CD4-positive, CD25-positive, alpha-beta regulatory T cell (primary cell): ENCODE data around the gene RASL10B. TPM values are rescaled to one million over a fixed set of nuclear protein-coding genes. Genes with fewer than 3 reads are reported as not detected.
A peak's percentile ranks its signal among the peaks of the same experiment; 100 is the strongest.

Source experiments
- ATAC-seq, 2 donors: fragments of 150-1000 bp; cut with Tn5 transposase; one replicate each; pipeline ENCODE4 v1.10.0; 2021; ENCODE audit warnings: low read depth in 2 of 2, moderate number of reproducible peaks in 2 of 2, moderate library complexity in 1 of 2
- DNase-seq, 3 donors: peaks; one replicate each; pipeline versions ENCODE4 v3.0.0 to v3.0.0-alpha.2; 2012 to 2022; ENCODE audit warnings: mixed read lengths in 1 of 3
- H3K27ac ChIP-seq: one replicate; pipeline ENCODE4 v1.7.0; 2013; ENCODE audit warnings: mild to moderate bottlenecking, low read length; ENCODE audit not compliant: insufficient read depth, poor library complexity, severe bottlenecking
- H3K27me3 ChIP-seq: one replicate; pipeline ENCODE4 v1.7.0; 2013; ENCODE audit warnings: low read length; ENCODE audit not compliant: control insufficient read depth, insufficient read depth
- H3K36me3 ChIP-seq: one replicate; pipeline ENCODE4 v1.7.0; 2013; ENCODE audit warnings: mild to moderate bottlenecking, low read length, moderate library complexity; ENCODE audit not compliant: control insufficient read depth, insufficient read depth
- H3K4me1 ChIP-seq: 2 replicates; pipeline ENCODE4 v1.7.0; 2013; ENCODE audit warnings: mild to moderate bottlenecking, low read length; ENCODE audit not compliant: insufficient read depth, control insufficient read depth, poor library complexity, severe bottlenecking
- H3K4me3 ChIP-seq: one replicate; pipeline ENCODE4 v1.7.0; 2013; ENCODE audit warnings: low read depth, mild to moderate bottlenecking, low read length, moderate library complexity
- H3K9me3 ChIP-seq, 2 experiments: 1 replicate in 1 of 2; 2 replicates in 1 of 2; pipeline ENCODE4 v1.7.0; 2013; ENCODE audit warnings: low read length in 2 of 2, mild to moderate bottlenecking in 1 of 2, moderate library complexity in 1 of 2; ENCODE audit not compliant: control insufficient read depth in 2 of 2
- H3K27ac Mint-ChIP-seq, 3 donors: one replicate each; pipeline ENCODE4 v1.8.0; 2020 to 2022; ENCODE audit warnings: mild to moderate bottlenecking in 3 of 3, mixed read lengths in 3 of 3, moderate library complexity in 2 of 3
- H3K27me3 Mint-ChIP-seq: one replicate; pipeline ENCODE4 v1.8.0; 2022; ENCODE audit warnings: mild to moderate bottlenecking, mixed read lengths
- H3K36me3 Mint-ChIP-seq: one replicate; pipeline ENCODE4 v1.8.0; 2020; ENCODE audit warnings: mixed read lengths
- H3K4me1 Mint-ChIP-seq, 4 donors: one replicate each; pipeline ENCODE4 v1.8.0; 2020 to 2022; ENCODE audit warnings: mixed read lengths in 4 of 4, mild to moderate bottlenecking in 1 of 4
- H3K4me3 Mint-ChIP-seq, 4 donors: one replicate each; pipeline ENCODE4 v1.8.0; 2020 to 2022; ENCODE audit warnings: mild to moderate bottlenecking in 4 of 4, mixed read lengths in 4 of 4, moderate library complexity in 3 of 4
- H3K9me3 Mint-ChIP-seq, 7 donors: one replicate each; pipeline ENCODE4 v1.8.0; 2020 to 2022; ENCODE audit warnings: mixed read lengths in 7 of 7, mild to moderate bottlenecking in 3 of 7, moderate library complexity in 2 of 7
- polyA plus RNA-seq, 4 donors: library from polyadenylated mRNA; unstranded; fragments of 300-500 nt; fragmentation: Illumina TruSeq; gene quantifications; one replicate each; pipeline ENCODE4 v1.2.3, GENCODE V29; 2021
- total RNA-seq: library from RNA; stranded (reverse); gene quantifications from one replicate; pipeline ENCODE4 v1.2.3, GENCODE V29; 2022

RASL10B gene
- total and polyA plus RNA-seq, 5 donors from 2014 or later: 0.14 TPM; not detected in 4

GRCh38 chr17:35723735-35724134 is 7.7 kb upstream of the RASL10B start:
- H3K27me3 Mint-ChIP-seq: no peaks in the 10 kb centered on the region
- no peaks in the 10 kb centered on the region for H3K9me3 Mint-ChIP-seq
- H3K36me3 ChIP-seq: peaks cover 73% of the 10 kb centered on the region
- ATAC-seq (no peak), DNase-seq (no peak)
- H3K27ac ChIP-seq: no peak overlapping the region
- no peak overlapping the region for H3K4me3 ChIP-seq
- H3K9me3 ChIP-seq: no peaks in the 10 kb centered on the region
- H3K27ac Mint-ChIP-seq: peak overlapping the region in 1 of 3 donors; percentile 52
- no peaks in the 10 kb centered on the region for H3K4me1 ChIP-seq
- H3K4me3 Mint-ChIP-seq: no peak overlapping the region
- no peaks in the 10 kb centered on the region for H3K4me1 Mint-ChIP-seq
- no peaks in the 10 kb centered on the region for H3K27me3 ChIP-seq
- H3K36me3 Mint-ChIP-seq: peaks cover 59% of the 10 kb centered on the region

DNA sequence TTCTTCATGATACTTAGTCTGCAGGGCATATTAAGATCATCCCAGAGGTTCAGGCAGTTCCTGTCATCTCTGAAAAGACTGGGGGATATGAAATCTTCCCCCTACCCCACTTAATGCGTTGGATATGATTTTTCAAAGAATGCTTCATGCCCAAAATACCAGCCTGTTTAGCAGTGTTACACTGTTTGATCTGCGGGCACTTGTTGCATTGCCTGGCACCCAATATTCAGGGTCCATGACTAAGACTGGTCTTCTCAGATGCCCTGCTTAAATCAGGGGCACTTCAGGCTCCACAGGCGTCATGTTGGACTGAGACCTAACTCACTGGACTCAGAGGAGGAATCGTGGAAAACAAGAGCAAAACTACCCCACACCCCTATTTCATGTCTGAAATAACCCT is 6.4 kb upstream of the RASL10B start:
- H3K4me3 Mint-ChIP-seq: no peak overlapping the region
- no peak overlapping the region for H3K27ac Mint-ChIP-seq
- peaks cover 61% of the 10 kb centered on the region for H3K36me3 ChIP-seq
- no peaks in the 10 kb centered on the region for H3K27me3 ChIP-seq
- H3K4me3 ChIP-seq: no peak overlapping the region
- DNase-seq: no peak
- peaks cover 58% of the 10 kb centered on the region for H3K36me3 Mint-ChIP-seq
- no peak overlapping the region for H3K27ac ChIP-seq
- H3K9me3 Mint-ChIP-seq: no peaks in the 10 kb centered on the region
- H3K4me1 Mint-ChIP-seq: peaks cover 0 to 9% (median 2%) of the 10 kb centered on the region in 4 donors
- no peaks in the 10 kb centered on the region for H3K4me1 ChIP-seq
- no peaks in the 10 kb centered on the region for H3K9me3 ChIP-seq
- H3K27me3 Mint-ChIP-seq: no peaks in the 10 kb centered on the region
- no peak for ATAC-seq

DNA sequence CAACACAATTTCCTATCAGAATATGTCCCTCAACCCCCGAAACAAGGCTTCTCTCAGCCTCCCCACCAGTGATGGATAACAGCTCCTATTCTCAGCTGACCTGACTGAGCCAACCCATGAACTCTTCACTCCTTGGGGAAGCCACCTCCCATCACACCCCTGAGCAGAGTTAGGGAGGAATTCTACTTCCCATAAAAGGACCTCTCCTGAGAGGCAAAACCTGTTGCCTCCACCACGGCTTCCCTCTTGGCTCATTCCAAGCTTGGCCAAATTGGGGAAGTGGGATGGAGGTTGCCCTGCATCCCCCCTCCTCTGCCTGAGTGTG is 5.7 kb upstream of the RASL10B start:
- H3K9me3 ChIP-seq: no peaks in the 10 kb centered on the region
- ATAC-seq: no peak
- no peak overlapping the region for H3K27ac ChIP-seq
- DNase-seq: no peak
- peak overlapping the region in 1 of 3 donors; percentile 56 for H3K27ac Mint-ChIP-seq
- peaks cover 2% of the 10 kb centered on the region for H3K27me3 Mint-ChIP-seq
- H3K4me1 ChIP-seq: no peaks in the 10 kb centered on the region
- peaks cover 4 to 14% (median 6%) of the 10 kb centered on the region in 4 donors for H3K4me1 Mint-ChIP-seq
- H3K4me3 Mint-ChIP-seq: no peak overlapping the region
- no peak overlapping the region for H3K4me3 ChIP-seq
- peaks cover 55% of the 10 kb centered on the region for H3K36me3 Mint-ChIP-seq
- H3K9me3 Mint-ChIP-seq: no peaks in the 10 kb centered on the region
- no peaks in the 10 kb centered on the region for H3K27me3 ChIP-seq
- peaks cover 57% of the 10 kb centered on the region for H3K36me3 ChIP-seq

- Mint-ChIP-seq H3K27me3 (peaks cover 8% of the 10 kb centered on the region), H3K4me1 (peaks cover 7 to 20% (median 11%) of the 10 kb centered on the region in 4 donors), H3K9me3 (no peaks in the 10 kb centered on the region), H3K27ac (peak overlapping the region in 1 of 3 donors; percentile 56), H3K4me3 (no peak overlapping the region), H3K36me3 (peaks cover 52% of the 10 kb centered on the region)
- no peak overlapping the region for H3K4me3 ChIP-seq
- DNase-seq: no peak
- H3K36me3 ChIP-seq: peaks cover 51% of the 10 kb centered on the region
- H3K9me3 ChIP-seq: no peaks in the 10 kb centered on the region
- ATAC-seq: no peak
- peaks cover 5% of the 10 kb centered on the region for H3K4me1 ChIP-seq
- H3K27me3 ChIP-seq: no peaks in the 10 kb centered on the region
- H3K27ac ChIP-seq: no peak overlapping the region
These were observed 5.1 kb upstream of the RASL10B start for GRCh38 chr17:35726127-35726952.

DNA sequence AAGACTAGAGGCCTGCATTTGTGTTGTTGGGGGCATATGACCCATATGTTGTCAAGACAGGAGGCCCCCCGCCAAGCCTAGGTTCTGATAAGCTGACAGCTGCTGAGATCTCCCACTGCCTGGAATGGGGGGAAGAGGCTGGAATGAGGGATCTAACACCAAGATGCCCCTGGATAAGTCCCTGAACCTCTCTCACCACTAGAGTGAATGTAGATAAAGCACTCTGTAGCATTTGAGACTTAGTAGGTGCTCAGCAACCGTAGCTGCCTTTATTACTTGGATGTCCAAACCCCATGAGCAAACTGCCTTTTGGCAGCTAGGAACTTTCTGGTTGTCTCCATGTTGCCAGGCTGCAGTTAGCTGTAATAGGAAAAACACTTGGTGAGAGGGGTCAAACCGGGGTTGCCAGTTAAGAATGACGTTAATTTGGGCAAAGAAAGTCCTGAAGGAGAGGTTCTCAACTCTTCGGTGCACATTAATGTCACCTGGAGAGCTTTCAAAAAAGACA is 4.4 kb upstream of the RASL10B start:
- Mint-ChIP-seq H3K27ac (peak overlapping the region in 1 of 3 donors; percentile 9), H3K36me3 (peaks cover 52% of the 10 kb centered on the region), H3K9me3 (no peaks in the 10 kb centered on the region), H3K4me3 (no peak overlapping the region), H3K27me3 (peaks cover 8% of the 10 kb centered on the region), H3K4me1 (peaks cover 7 to 20% (median 11%) of the 10 kb centered on the region in 4 donors)
- DNase-seq: no peak
- Histone ChIP-seq H3K9me3 (no peaks in the 10 kb centered on the region), H3K36me3 (peaks cover 45% of the 10 kb centered on the region), H3K4me1 (peaks cover 7% of the 10 kb centered on the region), H3K27me3 (no peaks in the 10 kb centered on the region), H3K27ac (no peak overlapping the region), H3K4me3 (no peak overlapping the region)
- no peak for ATAC-seq

DNA sequence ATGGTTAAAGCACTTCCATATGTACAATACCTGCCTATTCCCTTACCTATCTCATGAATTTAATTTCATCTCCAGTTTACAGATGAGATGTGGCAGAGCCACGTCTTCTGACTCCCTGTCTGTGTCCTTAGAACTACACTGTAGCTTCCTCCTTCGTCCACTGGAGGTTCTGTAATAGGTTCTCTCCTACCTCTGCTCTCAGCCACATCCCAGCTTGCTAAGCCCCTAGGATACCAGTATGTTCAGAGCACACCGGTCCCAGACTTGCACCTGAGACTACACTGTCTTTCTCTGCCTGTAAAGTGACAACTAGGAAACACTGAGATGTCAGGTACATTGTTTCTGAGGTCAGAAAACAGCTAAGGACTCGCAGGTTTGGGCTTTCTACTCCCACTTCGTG is 3.8 kb upstream of the RASL10B start:
- H3K9me3 Mint-ChIP-seq: no peaks in the 10 kb centered on the region
- H3K36me3 ChIP-seq: peaks cover 42% of the 10 kb centered on the region
- peaks cover 11% of the 10 kb centered on the region for H3K27me3 Mint-ChIP-seq

GRCh38 chr17:35728551-35728950 is 2.9 kb upstream of the RASL10B start:
- no peak overlapping the region for H3K4me3 Mint-ChIP-seq
- peaks cover 15% of the 10 kb centered on the region for H3K27me3 Mint-ChIP-seq
- H3K36me3 Mint-ChIP-seq: peaks cover 45% of the 10 kb centered on the region
- H3K27ac Mint-ChIP-seq: no peak overlapping the region
- peaks cover 34% of the 10 kb centered on the region for H3K36me3 ChIP-seq
- no peak for DNase-seq
- H3K4me1 ChIP-seq: peaks cover 7% of the 10 kb centered on the region
- H3K27me3 ChIP-seq: no peaks in the 10 kb centered on the region
- no peaks in the 10 kb centered on the region for H3K9me3 ChIP-seq
- no peak overlapping the region for H3K27ac ChIP-seq
- no peak for ATAC-seq
- peaks cover 7 to 28% (median 11%) of the 10 kb centered on the region in 4 donors for H3K4me1 Mint-ChIP-seq
- H3K4me3 ChIP-seq: no peak overlapping the region
- no peaks in the 10 kb centered on the region for H3K9me3 Mint-ChIP-seq

More for the DNA sequence above, 3.8 kb upstream of the RASL10B start:
- Mint-ChIP-seq H3K36me3 (peaks cover 52% of the 10 kb centered on the region), H3K27ac (peak overlapping the region in 1 of 3 donors; percentile 9), H3K4me3 (peak overlapping the region in 1 of 4 donors; percentile 55), H3K4me1 (peaks cover 7 to 26% (median 11%) of the 10 kb centered on the region in 4 donors)
- no peaks in the 10 kb centered on the region for H3K27me3 ChIP-seq
- H3K27ac ChIP-seq: no peak overlapping the region
- no peak overlapping the region for H3K4me3 ChIP-seq
- DNase-seq (no peak), ATAC-seq (no peak)
- H3K4me1 ChIP-seq: peaks cover 7% of the 10 kb centered on the region
- H3K9me3 ChIP-seq: no peaks in the 10 kb centered on the region
